Heart right ventricle (tissue), 16 donors: ENCODE measurements around the gene CLNS1A. TPM values are rescaled to one million over a fixed set of nuclear protein-coding genes. Genes with fewer than 3 reads are reported as not detected.

Source experiments
- ATAC-seq, 8 donors: fragments of 200-7000 bp; cut with Tn5 transposase; one replicate each; pipeline ENCODE4 v1.9.1; 2020; ENCODE audit warnings: mild to moderate bottlenecking in 8 of 8, moderate library complexity in 8 of 8, moderate number of reproducible peaks in 1 of 8
- DNase-seq, 2 donors: peaks; one replicate each; pipeline ENCODE4 v3.0.0-alpha.2; 2020
- H3K27ac ChIP-seq, 10 donors: fragments of 200-600 bp; sonication (generic) in 2 of 10; one replicate each; pipeline versions ENCODE4 v1.5.0 to v1.8.0; 2020 to 2022; ENCODE audit warnings: mild to moderate bottlenecking in 3 of 10
- H3K27me3 ChIP-seq, 7 donors: fragments of 200-600 bp; one replicate each; pipeline ENCODE4 v1.8.0; 2021 to 2022; ENCODE audit warnings: mild to moderate bottlenecking in 2 of 7
- H3K36me3 ChIP-seq, 9 donors: fragments of 200-600 bp; sonication (generic) in 1 of 9; one replicate each; pipeline versions ENCODE4 v1.5.0 to v1.8.0; 2020 to 2022; ENCODE audit warnings: mild to moderate bottlenecking in 2 of 9
- H3K4me1 ChIP-seq, 9 donors: fragments of 200-600 bp; sonication (generic) in 1 of 9; one replicate each; pipeline versions ENCODE4 v1.5.0 to v1.8.0; 2020 to 2022; ENCODE audit warnings: mild to moderate bottlenecking in 4 of 9
- H3K4me3 ChIP-seq, 10 donors: fragments of 200-600 bp; sonication (generic) in 2 of 10; one replicate each; pipeline versions ENCODE4 v1.5.0 to v1.8.0; 2020 to 2022; ENCODE audit warnings: mild to moderate bottlenecking in 7 of 10, moderate library complexity in 2 of 10
- H3K9me3 ChIP-seq, 11 donors: fragments of 200-600 bp in 10 of 11; sonication (generic) in 2 of 11; one replicate each; pipeline versions ENCODE4 v1.5.0 to v1.8.0; 2013 to 2022; ENCODE audit warnings: mild to moderate bottlenecking in 2 of 11, control low read depth in 1 of 11, moderate library complexity in 1 of 11
- WGBS, 2 donors: extraction: QIAGEN DNeasy Blood & Tissue Kit; methylation state at CpG; one replicate each; pipeline ENCODE4 v1.1.7; 2013; ENCODE audit warnings: inconsistent platforms in 1 of 2; 5-methylcytosine and 5-hydroxymethylcytosine counted together
- intact Hi-C, 10 donors: fragments of 100-400 bp; cut with DNase I; formaldehyde crosslinking; loops; one replicate each; pipeline versions ENCODE4 v1.11.1 to v1.14.2; 2022
- long read RNA-seq, 3 donors: library from polyadenylated mRNA; unstranded; transcript quantifications; one replicate each; pipeline ENCODE4 v2.0.0, GENCODE V29; 2020 to 2021
- polyA plus RNA-seq, 2 donors: library from polyadenylated mRNA; stranded (reverse); fragments of 200-250 nt; gene quantifications; one replicate each; pipeline ENCODE4 v1.2.3, GENCODE V29; 2013
- total RNA-seq, 10 donors: library from RNA; stranded (reverse); fragmentation: NEBNext Ultra II Directional in 3 of 10; extraction: Animal tissue kit (Norgen Biotek cat#: 25700) in 3 of 10; gene quantifications; one replicate each; pipeline versions ENCODE4 v1.2.1 to v1.2.4, GENCODE V29; 2021 to 2023
- TF ChIP-seq, protein P1 (sequence below), 9 donors: fragments of 200-600 bp; sonication (generic) in 2 of 9; IDR thresholded peaks; one replicate each; pipeline versions ENCODE4 v1.5.0 to v1.8.0; 2021 to 2022; ENCODE audit warnings: antibody characterized with exemption in 9 of 9, mild to moderate bottlenecking in 5 of 9, moderate library complexity in 1 of 9
- donor health status: Arrhythmogenic right ventricular cardiomyopathy.
- donor health status: ischemic (EF 13 %, LVEDD 7.1; RV severe dilation, severe dysfunction).
- donor health status: healthy with polysubstance abuse.
- donor health status: DM: no; HTN: yes; CAD: no.
- donor health status: DM: no; HTN: no; CAD: no.
- donor health status: ischemic (EF 25% LVEDD 6.9; RV normal size, moderate dysfunction).
- donor health status: ischemic (EF 25% LVEDD 5.7; RV mildly dilated, moderate dysfunction).
- donor health status: healthy.
- donor health status: DM: yes; HTN: yes; CAD: no.
- donor health status: Ischemic cardiomyopathy.
- donor health status: ischemic (EF 35%, LVEDD 5.7; RV mildly dilated, moderate dysfunction).
- donor health status: nonischemic (EF 11% LVEDD 7.7; RV severe dilation, severe dysfunction).
- donor health status: DM: yes; HTN: yes; CAD: no.
- donor health status: PGD.
- donor health status: ischemic (EF 29% LVEDD 5.4; RV normal size, mild dysfunction).
- donor health status: nonischemic (EF 23%, LVEDD 6.1; RV moderate dilation, normal function).

CLNS1A gene, protein sequence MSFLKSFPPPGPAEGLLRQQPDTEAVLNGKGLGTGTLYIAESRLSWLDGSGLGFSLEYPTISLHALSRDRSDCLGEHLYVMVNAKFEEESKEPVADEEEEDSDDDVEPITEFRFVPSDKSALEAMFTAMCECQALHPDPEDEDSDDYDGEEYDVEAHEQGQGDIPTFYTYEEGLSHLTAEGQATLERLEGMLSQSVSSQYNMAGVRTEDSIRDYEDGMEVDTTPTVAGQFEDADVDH
- total RNA-seq (10 to 100 TPM; 66.2 to 85.9 (median 77.3) TPM), polyA plus RNA-seq (10 to 100 TPM; 33.0 to 59.7 TPM)
- long read RNA-seq, donor 1, transcript CLNS1A-204 (7 exons, 2,993 nt) = major isoform, 29 of 38 reads
- long read RNA-seq, donor 1, partial matches to known transcripts = 1 of 38 reads
- long read RNA-seq, donor 1, other reads (novel, unspliced or antisense) = 6 of 38 reads
- long read RNA-seq, donor 2, transcript CLNS1A-210 (7 exons, 953 nt) = minor isoform, 10 of 85 reads
- long read RNA-seq, donor 2, transcript CLNS1A-204 (7 exons, 2,993 nt) = major isoform, 54 of 85 reads
- long read RNA-seq, donor 2, partial matches to known transcripts = 0 of 85 reads
- long read RNA-seq, donor 2, other reads (novel, unspliced or antisense) = 21 of 85 reads
- long read RNA-seq, donor 3, transcript CLNS1A-204 (7 exons, 2,993 nt) = major isoform, 80 of 99 reads
- long read RNA-seq, donor 3, transcript CLNS1A-210 (7 exons, 953 nt) = minor isoform, 5 of 99 reads
- long read RNA-seq, donor 3, partial matches to known transcripts = 0 of 99 reads
- long read RNA-seq, donor 3, other reads (novel, unspliced or antisense) = 13 of 99 reads

DNA sequence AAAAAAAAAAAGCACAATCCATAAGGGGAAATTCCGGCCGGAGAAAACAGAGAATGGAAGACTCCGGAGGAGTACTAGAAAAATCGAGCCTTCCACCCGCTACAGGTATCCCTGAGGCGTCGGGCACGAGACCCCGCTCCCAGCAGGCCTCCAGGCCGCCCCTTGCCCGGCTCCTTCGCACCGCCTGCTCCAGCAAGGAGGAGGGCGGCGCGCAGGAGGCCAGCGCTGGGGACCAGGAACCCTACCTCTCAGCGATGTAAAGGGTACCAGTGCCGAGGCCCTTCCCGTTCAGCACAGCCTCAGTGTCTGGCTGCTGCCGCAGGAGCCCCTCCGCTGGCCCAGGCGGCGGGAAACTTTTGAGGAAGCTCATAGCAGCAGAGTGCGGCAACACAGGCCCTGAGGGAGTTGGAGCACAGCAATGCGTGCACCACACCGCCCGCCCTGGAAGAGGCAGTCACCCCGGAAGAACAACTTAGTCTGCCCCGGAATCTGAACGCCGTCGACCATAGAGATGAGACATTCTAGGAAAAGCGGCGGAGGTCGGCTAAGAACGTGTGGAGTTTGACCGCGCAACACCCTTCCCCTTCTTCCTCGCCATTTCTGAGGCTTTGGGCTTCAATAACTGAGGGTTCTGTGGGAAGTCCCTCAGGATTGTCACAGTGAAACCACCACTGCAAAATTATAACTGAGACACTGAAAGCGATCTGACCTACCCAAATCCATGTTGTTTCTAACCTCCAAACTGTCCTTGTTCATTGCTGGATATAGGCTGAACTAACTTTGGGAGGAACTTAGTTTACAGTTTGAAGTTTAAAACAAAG is at the start of gene CLNS1A:
Gene CLNS1A (minus strand): TSS at position 450 of the 821 bp plus-strand sequence. CDS start 80 bp downstream, at position 370.
- intact Hi-C loops = loop anchor here in 2 of 10 donors (1.0 to 5.0 kb wide), 2 partner anchors 180 to 183 kb away; partner anchors contain the start of gene RSF1 (in 1 of the 2)
- peak; percentile 81 to 89 for DNase-seq
- H3K27ac ChIP-seq = peak within 1 kb of the TSS; percentile 67 to 94 (median 84)
- peak; percentile 95 to 100 (median 99) for ATAC-seq
- H3K4me1 ChIP-seq = peaks cover 3 to 43% (median 18%) of the 10 kb centered on the region in 9 donors
- no peaks in the 10 kb centered on the region for H3K27me3 ChIP-seq
- peak within 1 kb of the TSS; percentile 51 to 99 (median 90) for H3K4me3 ChIP-seq
- WGBS, 2 donors = 0% methylated on average over 41 of the region's 41 CpGs
- TF ChIP-seq, protein P1, sequence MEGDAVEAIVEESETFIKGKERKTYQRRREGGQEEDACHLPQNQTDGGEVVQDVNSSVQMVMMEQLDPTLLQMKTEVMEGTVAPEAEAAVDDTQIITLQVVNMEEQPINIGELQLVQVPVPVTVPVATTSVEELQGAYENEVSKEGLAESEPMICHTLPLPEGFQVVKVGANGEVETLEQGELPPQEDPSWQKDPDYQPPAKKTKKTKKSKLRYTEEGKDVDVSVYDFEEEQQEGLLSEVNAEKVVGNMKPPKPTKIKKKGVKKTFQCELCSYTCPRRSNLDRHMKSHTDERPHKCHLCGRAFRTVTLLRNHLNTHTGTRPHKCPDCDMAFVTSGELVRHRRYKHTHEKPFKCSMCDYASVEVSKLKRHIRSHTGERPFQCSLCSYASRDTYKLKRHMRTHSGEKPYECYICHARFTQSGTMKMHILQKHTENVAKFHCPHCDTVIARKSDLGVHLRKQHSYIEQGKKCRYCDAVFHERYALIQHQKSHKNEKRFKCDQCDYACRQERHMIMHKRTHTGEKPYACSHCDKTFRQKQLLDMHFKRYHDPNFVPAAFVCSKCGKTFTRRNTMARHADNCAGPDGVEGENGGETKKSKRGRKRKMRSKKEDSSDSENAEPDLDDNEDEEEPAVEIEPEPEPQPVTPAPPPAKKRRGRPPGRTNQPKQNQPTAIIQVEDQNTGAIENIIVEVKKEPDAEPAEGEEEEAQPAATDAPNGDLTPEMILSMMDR (IDR thresholded peaks at IDR 0.05) = peak in 2 of 9 donors; percentile 5 to 8
- H3K36me3 ChIP-seq = peaks cover 0 to 8% (median 0%) of the 10 kb centered on the region in 9 donors
- H3K9me3 ChIP-seq = peaks cover 0 to 8% (median 0%) of the 10 kb centered on the region in 11 donors

DNA sequence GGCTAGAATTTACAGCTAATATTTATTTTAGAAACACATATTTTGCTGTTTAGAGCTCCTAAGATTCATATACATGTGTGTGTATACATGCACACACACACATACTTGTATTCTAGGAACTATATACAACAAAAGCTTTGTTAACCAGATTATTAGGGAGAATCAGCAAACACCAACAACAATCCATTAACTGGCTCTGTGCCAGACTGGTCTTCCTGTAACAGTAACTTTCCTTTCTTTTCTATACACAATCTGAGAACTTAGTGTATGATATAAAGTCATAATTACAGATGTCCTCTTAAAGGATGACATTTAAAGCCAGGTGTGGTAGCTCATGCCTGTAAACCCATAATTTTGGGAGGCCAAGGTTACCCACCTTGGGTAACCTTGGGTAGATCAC is 49.5 kb upstream of the CLNS1A start:
- no peak for DNase-seq
- Histone ChIP-seq H3K36me3 (peaks cover 0 to 99% (median 41%) of the 10 kb centered on the region in 9 donors), H3K27ac (no peak overlapping the region), H3K4me1 (no peaks in the 10 kb centered on the region), H3K4me3 (no peak overlapping the region), H3K27me3 (no peaks in the 10 kb centered on the region), H3K9me3 (no peaks in the 10 kb centered on the region)
- intact Hi-C loops = no loop called here
- TF ChIP-seq, protein P1 (IDR thresholded peaks at IDR 0.05) = no peak
- ATAC-seq = no peak

DNA sequence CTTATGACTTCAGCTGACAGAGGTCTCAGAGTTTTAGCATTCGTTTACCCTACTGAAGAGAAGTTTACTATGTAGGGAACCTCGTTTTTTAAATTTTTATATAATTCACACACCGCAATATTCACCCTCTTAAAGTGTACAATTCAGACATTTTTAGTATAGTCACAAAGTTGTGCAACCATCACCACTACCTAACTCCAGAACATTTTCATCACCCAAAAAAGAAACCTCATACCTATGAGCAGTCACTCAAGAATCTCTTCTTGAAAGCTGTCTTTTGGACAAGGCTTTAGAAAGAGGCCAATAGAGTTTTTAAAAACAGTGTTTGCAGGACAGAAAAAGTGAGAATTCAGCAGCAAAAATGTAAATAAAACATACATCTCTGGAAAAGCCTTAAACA is 39.5 kb upstream of the CLNS1A start:
- Histone ChIP-seq H3K27ac (no peak overlapping the region), H3K4me1 (peaks cover 0 to 7% (median 0%) of the 10 kb centered on the region in 9 donors), H3K36me3 (peaks cover 0 to 100% (median 57%) of the 10 kb centered on the region in 9 donors), H3K27me3 (no peaks in the 10 kb centered on the region), H3K9me3 (no peaks in the 10 kb centered on the region), H3K4me3 (no peak overlapping the region)
- 96 to 98% methylated on average over 3 of the region's 3 CpGs for WGBS, 2 donors
- no peak for ATAC-seq
- no peak for DNase-seq
- TF ChIP-seq, protein P1 (IDR thresholded peaks at IDR 0.05) = no peak
- intact Hi-C loops = no loop called here
